MM.1S (cell line): ENCODE measurements around the gene HLA-E.

Experiments
- DNase-seq: peaks from one replicate; pipeline ENCODE4 v3.0.0-alpha.2; 2015
- H2AFZ ChIP-seq: fragments of 300-600 bp; sonication (generic); 2 replicates; pipeline ENCODE4 v1.6.0; 2016; ENCODE audit warnings: antibody characterized with exemption, low read length
- H3F3A ChIP-seq: fragments of 300-600 bp; sonication (generic); 2 replicates; pipeline ENCODE4 v1.6.1; 2016; ENCODE audit warnings: mild to moderate bottlenecking, antibody characterized with exemption, low read length, moderate library complexity, mixed read lengths; ENCODE audit not compliant: insufficient read depth
- H3K27ac ChIP-seq: fragments of 300-600 bp; sonication (generic); 2 replicates; pipeline ENCODE4 v1.5.1; 2016; ENCODE audit warnings: mild to moderate bottlenecking, low read length
- H3K27me3 ChIP-seq: fragments of 300-600 bp; sonication (generic); replicated peaks from 2 replicates; pipeline ENCODE4 v1.6.0; 2016; ENCODE audit warnings: low read length; ENCODE audit not compliant: insufficient read depth
- H3K36me3 ChIP-seq: fragments of 300-600 bp; sonication (generic); replicated peaks from 2 replicates; pipeline ENCODE4 v1.6.1; 2016; ENCODE audit warnings: mild to moderate bottlenecking, low read length, mixed read lengths; ENCODE audit not compliant: insufficient read depth
- H3K4me1 ChIP-seq: fragments of 300-600 bp; sonication (generic); 2 replicates; pipeline ENCODE4 v1.6.1; 2016; ENCODE audit warnings: low read length, mixed read lengths
- H3K4me2 ChIP-seq: fragments of 300-600 bp; sonication (generic); 2 replicates; pipeline ENCODE4 v1.6.0; 2016; ENCODE audit warnings: low read depth, low read length
- H3K4me3 ChIP-seq: fragments of 300-600 bp; sonication (generic); 2 replicates; pipeline ENCODE4 v1.5.1; 2016; ENCODE audit warnings: low read length, mixed read lengths
- H3K79me2 ChIP-seq: fragments of 300-600 bp; sonication (generic); 2 replicates; pipeline ENCODE4 v1.6.1; 2016; ENCODE audit warnings: mixed run types, low read length, mixed read lengths
- H3K9ac ChIP-seq: fragments of 300-600 bp; sonication (generic); 2 replicates; pipeline ENCODE4 v1.6.1; 2016; ENCODE audit warnings: low read length, mixed read lengths
- H3K9me2 ChIP-seq: fragments of 300-600 bp; sonication (generic); replicated peaks from 2 replicates; pipeline ENCODE4 v1.6.1; 2016; ENCODE audit warnings: mild to moderate bottlenecking, low read length, mixed read lengths; ENCODE audit not compliant: insufficient read depth
- H3K9me3 ChIP-seq: fragments of 300-600 bp; sonication (generic); replicated peaks from 2 replicates; pipeline ENCODE4 v1.6.1; 2016; ENCODE audit warnings: mild to moderate bottlenecking, low read length, mixed read lengths; ENCODE audit not compliant: insufficient read depth
- H4K20me1 ChIP-seq: fragments of 300-600 bp; sonication (generic); 2 replicates; pipeline ENCODE4 v1.6.1; 2016; ENCODE audit warnings: mild to moderate bottlenecking, low read length, moderate library complexity, mixed read lengths; ENCODE audit not compliant: insufficient read depth
- EZH2 ChIP-seq: fragments of 300-600 bp; sonication (generic); optimal IDR thresholded peaks from 2 replicates; pipeline ENCODE3; 2017; ENCODE audit warnings: low read depth, mild to moderate bottlenecking, antibody characterized with exemption, low read length, mixed read lengths
- EZH2phosphoT487 ChIP-seq: fragments of 300-600 bp; sonication (generic); IDR thresholded peaks from 2 replicates; pipeline ENCODE4 v1.6.1; 2018; ENCODE audit warnings: antibody characterized with exemption, low read length
- TF ChIP-seq, protein P1 (sequence below): fragments of 300-600 bp; sonication (generic); IDR thresholded peaks from 2 replicates; pipeline ENCODE4 v1.5.1; 2016; ENCODE audit warnings: antibody characterized with exemption, low read length, mixed read lengths

HLA-E gene

DNA sequence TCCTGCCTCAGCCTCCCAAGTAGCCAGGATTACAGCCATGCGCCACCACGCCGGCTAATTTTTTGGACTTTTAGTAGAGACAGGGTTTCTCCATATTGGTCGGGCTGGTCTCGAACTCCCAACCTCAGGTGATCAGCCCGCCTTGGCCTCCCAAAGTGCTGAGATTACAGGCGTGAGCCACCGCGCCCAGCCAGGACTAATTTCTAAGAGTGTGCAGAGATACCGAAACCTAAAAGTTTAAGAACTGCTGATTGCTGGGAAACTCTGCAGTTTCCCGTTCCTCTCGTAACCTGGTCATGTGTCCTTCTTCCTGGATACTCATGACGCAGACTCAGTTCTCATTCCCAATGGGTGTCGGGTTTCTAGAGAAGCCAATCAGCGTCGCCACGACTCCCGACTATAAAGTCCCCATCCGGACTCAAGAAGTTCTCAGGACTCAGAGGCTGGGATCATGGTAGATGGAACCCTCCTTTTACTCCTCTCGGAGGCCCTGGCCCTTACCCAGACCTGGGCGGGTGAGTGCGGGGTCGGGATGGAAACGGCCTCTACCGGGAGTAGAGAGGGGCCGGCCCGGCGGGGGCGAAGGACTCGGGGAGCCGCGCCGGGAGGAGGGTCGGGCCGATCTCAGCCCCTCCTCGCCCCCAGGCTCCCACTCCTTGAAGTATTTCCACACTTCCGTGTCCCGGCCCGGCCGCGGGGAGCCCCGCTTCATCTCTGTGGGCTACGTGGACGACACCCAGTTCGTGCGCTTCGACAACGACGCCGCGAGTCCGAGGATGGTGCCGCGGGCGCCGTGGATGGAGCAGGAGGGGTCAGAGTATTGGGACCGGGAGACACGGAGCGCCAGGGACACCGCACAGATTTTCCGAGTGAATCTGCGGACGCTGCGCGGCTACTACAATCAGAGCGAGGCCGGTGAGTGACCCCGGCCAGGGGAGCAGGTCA is at the start of gene HLA-E:
Gene HLA-E (plus strand): TSS at position 429 of the 945 bp plus-strand sequence. CDS start 23 bp downstream, at position 452.
- Histone ChIP-seq H3K27ac (peak within 1 kb of the TSS; percentile 81), H3K4me3 (peak within 1 kb of the TSS; percentile 97), H3K27me3 (no peaks in the 10 kb centered on the region), H3K79me2 (peaks cover 29% of the 10 kb centered on the region), H3K4me2 (peak within 1 kb of the TSS; percentile 100), H2AFZ (no peak within 1 kb of the TSS), H3K4me1 (peaks cover 8% of the 10 kb centered on the region), H4K20me1 (peaks cover 9% of the 10 kb centered on the region; the same call in 1 of the 2 replicates), H3K9me3 (no peaks in the 10 kb centered on the region), H3K9me2 (no peaks in the 10 kb centered on the region), H3K36me3 (peaks cover 15% of the 10 kb centered on the region), H3F3A (peaks cover 19% of the 10 kb centered on the region; the same call in 1 of the 2 replicates), H3K9ac (peak within 1 kb of the TSS; percentile 86)
- TF ChIP-seq EZH2phosphoT487, result no peak
- no peak for TF ChIP-seq EZH2
- TF ChIP-seq, protein P1, sequence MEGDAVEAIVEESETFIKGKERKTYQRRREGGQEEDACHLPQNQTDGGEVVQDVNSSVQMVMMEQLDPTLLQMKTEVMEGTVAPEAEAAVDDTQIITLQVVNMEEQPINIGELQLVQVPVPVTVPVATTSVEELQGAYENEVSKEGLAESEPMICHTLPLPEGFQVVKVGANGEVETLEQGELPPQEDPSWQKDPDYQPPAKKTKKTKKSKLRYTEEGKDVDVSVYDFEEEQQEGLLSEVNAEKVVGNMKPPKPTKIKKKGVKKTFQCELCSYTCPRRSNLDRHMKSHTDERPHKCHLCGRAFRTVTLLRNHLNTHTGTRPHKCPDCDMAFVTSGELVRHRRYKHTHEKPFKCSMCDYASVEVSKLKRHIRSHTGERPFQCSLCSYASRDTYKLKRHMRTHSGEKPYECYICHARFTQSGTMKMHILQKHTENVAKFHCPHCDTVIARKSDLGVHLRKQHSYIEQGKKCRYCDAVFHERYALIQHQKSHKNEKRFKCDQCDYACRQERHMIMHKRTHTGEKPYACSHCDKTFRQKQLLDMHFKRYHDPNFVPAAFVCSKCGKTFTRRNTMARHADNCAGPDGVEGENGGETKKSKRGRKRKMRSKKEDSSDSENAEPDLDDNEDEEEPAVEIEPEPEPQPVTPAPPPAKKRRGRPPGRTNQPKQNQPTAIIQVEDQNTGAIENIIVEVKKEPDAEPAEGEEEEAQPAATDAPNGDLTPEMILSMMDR, result no peak
- peak; percentile 99 for DNase-seq

DNA sequence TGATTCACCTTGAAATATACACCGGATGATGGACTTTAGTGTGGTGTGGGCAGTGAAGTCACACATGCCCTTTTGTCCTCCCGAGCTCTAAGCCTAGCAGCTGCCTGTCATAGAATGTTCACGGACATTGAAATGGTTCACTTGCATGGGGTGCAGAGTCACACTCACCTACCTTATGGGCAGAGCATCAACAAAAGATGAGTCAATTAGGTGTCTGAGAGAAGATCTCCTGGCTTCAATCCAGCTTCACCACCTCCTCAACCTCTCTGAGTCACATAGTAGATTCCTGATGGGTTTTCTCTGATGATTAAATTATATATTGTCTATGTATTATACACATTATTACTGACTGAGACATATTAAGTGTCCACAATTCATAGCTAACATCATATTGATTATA is 48.1 kb upstream of the HLA-E start:
- H3F3A ChIP-seq, result no peaks in the 10 kb centered on the region
- H4K20me1 ChIP-seq, result no peaks in the 10 kb centered on the region
- no peak overlapping the region for H2AFZ ChIP-seq
- no peaks in the 10 kb centered on the region for H3K9me3 ChIP-seq
- no peak for DNase-seq
- H3K4me3 ChIP-seq, result no peak overlapping the region
- H3K79me2 ChIP-seq, result no peaks in the 10 kb centered on the region
- H3K4me2 ChIP-seq, result no peak overlapping the region
- no peaks in the 10 kb centered on the region for H3K4me1 ChIP-seq
- peaks cover 98% of the 10 kb centered on the region for H3K27me3 ChIP-seq
- no peak overlapping the region for H3K27ac ChIP-seq
- no peaks in the 10 kb centered on the region for H3K36me3 ChIP-seq
- TF ChIP-seq, protein P1, result no peak
- no peak for TF ChIP-seq EZH2phosphoT487
- no peak for TF ChIP-seq EZH2
- H3K9ac ChIP-seq, result no peak overlapping the region
- H3K9me2 ChIP-seq, result no peaks in the 10 kb centered on the region

DNA sequence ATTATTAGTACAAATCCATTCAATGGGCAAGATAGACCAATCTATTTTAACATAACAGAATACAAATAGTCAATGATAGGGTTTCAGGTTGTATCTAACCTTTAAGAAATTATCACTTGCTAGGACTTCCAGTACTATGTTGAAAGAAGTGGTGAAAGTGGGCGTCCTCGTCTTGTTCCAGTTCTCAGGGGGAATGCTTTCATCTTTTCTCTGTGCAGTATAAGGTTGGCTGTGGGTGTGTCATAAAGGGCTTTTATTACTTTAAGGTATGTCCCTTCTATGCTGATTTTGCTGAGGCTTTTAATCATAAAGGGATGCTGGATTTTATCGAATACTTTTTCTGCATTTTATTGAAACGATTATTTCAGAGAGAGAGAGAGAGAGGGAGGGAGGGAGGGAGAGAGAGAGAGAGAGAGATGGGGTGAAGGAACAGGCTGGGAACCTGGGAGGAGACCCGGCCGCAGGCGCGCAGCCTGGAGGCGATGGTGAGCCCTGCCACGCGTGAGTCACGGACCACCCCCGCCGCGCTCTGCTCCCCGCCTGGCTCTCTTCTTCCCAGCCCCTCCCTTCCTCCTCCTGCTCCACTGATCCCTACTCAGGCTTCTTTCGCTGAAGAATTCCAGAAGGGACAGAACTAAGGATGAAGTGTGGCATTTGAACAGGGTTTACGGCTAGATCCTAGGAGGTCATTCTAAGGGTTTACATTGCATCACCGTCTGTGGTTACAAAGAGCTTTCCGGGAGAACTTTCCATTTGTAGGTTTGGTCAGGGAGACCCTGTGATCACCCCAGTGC is 45.5 kb upstream of the HLA-E start:
- Histone ChIP-seq H3K79me2 (no peaks in the 10 kb centered on the region), H4K20me1 (no peaks in the 10 kb centered on the region), H3F3A (no peaks in the 10 kb centered on the region), H2AFZ (no peak overlapping the region), H3K27ac (no peak overlapping the region), H3K9me2 (no peaks in the 10 kb centered on the region), H3K36me3 (no peaks in the 10 kb centered on the region), H3K4me2 (no peak overlapping the region), H3K4me3 (no peak overlapping the region), H3K9me3 (no peaks in the 10 kb centered on the region), H3K27me3 (peaks cover 100% of the 10 kb centered on the region), H3K4me1 (no peaks in the 10 kb centered on the region), H3K9ac (no peak overlapping the region)
- no peak for DNase-seq
- no peak for TF ChIP-seq EZH2phosphoT487
- TF ChIP-seq, protein P1, result no peak
- no peak for TF ChIP-seq EZH2
